AG09319 (cell line): ENCODE measurements around the gene FFAR3.

ENCODE experiments used
- DNase-seq: peaks from one replicate; pipeline ENCODE4 v3.0.0-alpha.2; 2010; ENCODE audit warnings: low read depth; ENCODE audit errors: extremely low read depth
- TF ChIP-seq, protein P1 (sequence below): IDR thresholded peaks from 2 replicates; pipeline ENCODE4 v1.5.1; 2011; ENCODE audit warnings: low read depth, mild to moderate bottlenecking, inconsistent platforms, low read length, moderate library complexity

The FFAR3 gene

DNA sequence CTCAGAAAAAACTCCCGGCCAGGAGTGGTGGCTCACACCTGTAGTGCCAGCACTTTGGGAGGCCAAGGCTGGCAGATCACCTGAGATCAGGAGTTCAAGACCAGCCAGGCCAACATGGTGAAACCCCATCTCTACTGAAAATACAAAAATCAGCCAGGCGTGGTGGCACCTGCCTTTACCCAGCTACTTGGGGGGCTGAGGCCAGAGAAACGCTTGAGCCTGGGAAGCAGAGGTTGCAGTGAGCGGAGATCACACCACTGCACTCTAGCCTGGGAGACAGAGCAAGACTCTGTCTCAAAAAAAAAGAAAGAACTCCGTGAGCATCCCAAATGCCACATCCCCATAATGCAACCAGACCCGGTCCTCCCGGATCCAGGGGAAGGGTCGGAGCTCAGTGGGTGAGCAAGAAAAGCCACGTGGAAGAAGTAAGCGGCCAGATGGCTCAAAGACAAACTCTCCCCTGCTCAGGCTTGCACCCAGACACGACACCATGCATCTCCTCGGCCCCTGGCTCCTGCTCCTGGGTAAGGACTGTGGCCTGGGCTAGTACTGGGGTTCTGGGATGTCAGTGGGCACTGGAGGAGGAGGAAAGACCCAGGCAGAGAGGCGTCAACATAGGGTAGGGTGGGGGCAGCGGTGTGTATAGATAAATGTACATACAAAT, 26.6 kb upstream of the FFAR3 start:
- no peak for DNase-seq
- TF ChIP-seq, protein P1, sequence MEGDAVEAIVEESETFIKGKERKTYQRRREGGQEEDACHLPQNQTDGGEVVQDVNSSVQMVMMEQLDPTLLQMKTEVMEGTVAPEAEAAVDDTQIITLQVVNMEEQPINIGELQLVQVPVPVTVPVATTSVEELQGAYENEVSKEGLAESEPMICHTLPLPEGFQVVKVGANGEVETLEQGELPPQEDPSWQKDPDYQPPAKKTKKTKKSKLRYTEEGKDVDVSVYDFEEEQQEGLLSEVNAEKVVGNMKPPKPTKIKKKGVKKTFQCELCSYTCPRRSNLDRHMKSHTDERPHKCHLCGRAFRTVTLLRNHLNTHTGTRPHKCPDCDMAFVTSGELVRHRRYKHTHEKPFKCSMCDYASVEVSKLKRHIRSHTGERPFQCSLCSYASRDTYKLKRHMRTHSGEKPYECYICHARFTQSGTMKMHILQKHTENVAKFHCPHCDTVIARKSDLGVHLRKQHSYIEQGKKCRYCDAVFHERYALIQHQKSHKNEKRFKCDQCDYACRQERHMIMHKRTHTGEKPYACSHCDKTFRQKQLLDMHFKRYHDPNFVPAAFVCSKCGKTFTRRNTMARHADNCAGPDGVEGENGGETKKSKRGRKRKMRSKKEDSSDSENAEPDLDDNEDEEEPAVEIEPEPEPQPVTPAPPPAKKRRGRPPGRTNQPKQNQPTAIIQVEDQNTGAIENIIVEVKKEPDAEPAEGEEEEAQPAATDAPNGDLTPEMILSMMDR: no peak

DNA sequence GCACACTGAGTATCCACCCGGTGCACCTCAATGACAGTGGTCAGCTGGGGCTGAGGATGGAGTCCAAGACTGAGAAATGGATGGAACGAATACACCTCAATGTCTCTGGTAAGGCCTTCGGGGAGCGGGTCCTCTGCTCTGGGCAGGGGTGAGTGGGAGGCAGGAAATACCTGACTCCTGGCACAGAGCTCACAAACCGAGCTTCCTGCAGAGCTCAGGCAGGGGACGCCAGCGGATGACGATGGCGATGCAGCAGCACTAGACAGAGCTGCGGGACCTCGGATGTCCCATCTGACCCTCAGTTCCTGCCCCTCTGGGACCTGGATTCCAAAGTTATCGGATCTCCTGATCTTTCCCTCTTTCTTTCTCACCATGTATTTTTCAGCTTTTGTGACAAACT, 25.4 kb upstream of the FFAR3 start:
- TF ChIP-seq, protein P1: no peak

DNA sequence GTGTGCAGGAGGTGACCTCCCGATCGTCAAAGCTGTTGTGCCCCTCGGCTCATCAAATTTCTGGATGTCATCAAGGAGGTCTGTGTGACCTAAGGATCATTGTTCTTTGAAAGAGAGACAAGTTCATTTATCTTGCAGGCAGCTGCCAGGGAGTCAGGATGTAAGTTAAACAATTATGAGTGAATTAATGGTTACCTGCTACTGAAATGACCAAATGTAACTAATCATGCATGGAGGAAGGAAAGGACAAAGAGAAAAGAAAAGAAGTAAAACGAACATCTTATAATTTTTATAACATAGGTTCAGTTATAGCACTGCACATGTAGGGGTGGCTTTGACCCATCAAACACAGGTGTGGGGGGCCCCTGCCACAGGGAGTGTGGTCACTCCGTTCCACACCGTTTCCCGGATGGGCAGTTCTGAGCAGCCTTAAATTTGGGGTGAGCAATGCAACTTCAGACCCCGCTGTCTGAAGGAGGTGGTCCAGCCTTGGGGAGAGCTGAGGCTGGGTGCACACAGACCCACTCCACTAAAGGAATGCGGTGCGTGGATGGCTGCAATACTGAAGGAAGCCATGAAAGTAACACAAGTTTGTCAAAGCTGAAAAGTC, 24.0 kb upstream of the FFAR3 start:
- TF ChIP-seq, protein P1: no peak

More for the DNA sequence above, 25.4 kb upstream of the FFAR3 start:
- no peak for DNase-seq

DNA sequence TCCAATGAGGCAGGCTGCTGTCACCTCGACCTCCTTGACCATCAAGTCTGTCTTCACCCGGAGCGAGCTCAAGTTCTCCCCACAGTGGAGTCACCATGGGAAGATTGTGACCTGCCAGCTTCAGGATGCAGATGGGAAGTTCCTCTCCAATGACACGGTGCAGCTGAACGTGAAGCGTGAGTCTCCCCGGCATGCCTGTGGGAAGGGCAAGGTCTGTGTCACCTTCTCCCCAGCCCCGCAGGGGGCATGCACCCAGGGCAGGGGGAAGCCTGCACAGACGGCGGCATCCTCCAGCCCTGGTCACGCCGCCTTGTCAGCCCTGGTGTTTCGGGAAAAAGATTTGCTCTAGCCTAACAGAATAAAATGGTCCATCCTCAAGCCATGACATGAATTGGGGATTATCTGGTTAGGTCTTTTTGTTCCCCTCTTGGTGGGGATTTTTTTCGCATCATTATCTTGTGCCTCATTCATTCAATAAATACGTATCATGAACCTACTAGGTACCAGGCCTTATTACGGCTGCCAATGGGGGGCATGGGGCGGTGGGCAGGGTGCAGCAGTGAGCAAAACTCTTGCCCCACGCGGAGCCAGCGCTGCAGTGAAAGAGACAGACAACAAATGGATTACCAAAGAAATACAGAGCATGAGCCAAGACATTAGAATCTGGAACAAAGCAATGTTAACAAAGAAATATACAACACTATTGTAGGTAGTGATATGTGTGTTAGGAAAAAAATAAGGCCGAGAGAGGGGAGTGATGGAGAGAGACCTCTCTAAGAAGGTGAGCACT, 21.9 kb upstream of the FFAR3 start:
- TF ChIP-seq, protein P1: no peak
- no peak for DNase-seq

More for the DNA sequence above, 24.0 kb upstream of the FFAR3 start:
- DNase-seq: no peak

DNA sequence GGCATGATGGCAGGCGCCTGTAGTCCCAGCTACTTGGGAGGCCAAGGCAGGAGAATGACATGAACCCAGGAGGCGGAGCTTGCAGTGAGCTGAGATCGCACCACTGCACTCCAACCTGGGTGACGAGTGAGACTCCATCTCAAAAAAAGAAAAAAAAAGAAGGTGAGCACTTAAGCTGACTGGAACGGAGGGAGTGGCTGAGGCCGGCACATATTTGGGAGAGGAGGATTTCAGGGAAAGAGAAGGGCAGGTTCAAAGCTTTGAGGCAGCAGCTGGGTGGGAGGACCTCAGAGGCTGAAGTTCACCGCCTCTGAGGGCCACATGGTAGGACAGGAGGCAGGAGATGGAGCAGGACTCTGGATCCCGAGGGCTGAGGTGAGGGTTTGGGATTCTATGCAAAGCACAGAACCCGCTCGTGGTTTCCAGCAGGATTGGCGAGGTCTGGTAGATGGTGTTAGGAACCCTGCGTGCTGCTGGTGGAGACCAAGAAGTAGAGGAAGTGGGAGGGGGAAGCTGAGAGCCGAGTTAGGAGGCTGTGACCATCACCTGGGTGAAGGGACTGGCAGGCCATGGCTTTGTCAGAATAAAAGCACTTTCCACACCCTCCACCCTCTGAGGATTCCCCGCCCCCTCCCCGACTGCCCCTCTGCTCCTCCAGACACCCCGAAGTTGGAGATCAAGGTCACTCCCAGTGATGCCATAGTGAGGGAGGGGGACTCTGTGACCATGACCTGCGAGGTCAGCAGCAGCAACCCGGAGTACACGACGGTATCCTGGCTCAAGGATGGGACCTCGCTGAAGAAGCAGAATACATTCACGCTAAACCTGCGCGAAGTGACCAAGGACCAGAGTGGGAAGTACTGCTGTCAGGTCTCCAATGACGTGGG, 20.9 kb upstream of the FFAR3 start:
- TF ChIP-seq, protein P1: no peak

DNA sequence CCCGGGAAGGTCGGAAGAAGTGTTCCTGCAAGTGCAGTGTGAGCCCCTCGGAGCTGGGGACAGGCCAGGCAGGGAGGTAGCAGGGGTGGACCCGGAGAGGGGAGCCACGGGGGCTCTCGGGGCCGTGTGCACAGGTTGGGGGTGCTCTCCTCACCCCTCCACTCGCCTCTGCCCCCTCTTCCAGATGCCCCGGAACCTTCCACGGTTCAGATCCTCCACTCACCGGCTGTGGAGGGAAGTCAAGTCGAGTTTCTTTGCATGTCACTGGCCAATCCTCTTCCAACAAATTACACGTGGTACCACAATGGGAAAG, 20.3 kb upstream of the FFAR3 start:
- DNase-seq: no peak
- TF ChIP-seq, protein P1: no peak

More for the DNA sequence above, 20.9 kb upstream of the FFAR3 start:
- DNase-seq: no peak
